ENCODE measurements around the gene PDE4D.

Gene PDE4D

GRCh38 chr5:59838989-59839388 is 54.5 kb downstream of the PDE4D start:
- no peak for DNase-seq (ENCODE audit: low read depth, low spot score)

GRCh38 chr5:59838067-59838466 is 55.5 kb downstream of the PDE4D start:
- no peak for DNase-seq (ENCODE audit: low read depth, low spot score)

- no peak for DNase-seq (ENCODE audit: low read depth, low spot score)
These were observed 56.5 kb downstream of the PDE4D start for GRCh38 chr5:59837071-59837470.

- no peak for DNase-seq (ENCODE audit: low read depth, low spot score)
These were observed 57.7 kb downstream of the PDE4D start for GRCh38 chr5:59835800-59836199.

- no peak for DNase-seq (ENCODE audit: low read depth, low spot score)
These were observed 60.1 kb downstream of the PDE4D start for GRCh38 chr5:59833448-59833847.

- DNase-seq (ENCODE audit: low read depth, low spot score) = no peak
These were observed 60.8 kb downstream of the PDE4D start for GRCh38 chr5:59832577-59833301.

GRCh38 chr5:59831326-59832010 is 62.1 kb downstream of the PDE4D start:
- no peak for DNase-seq (ENCODE audit: low read depth, low spot score)

GRCh38 chr5:59830536-59831200 is 62.9 kb downstream of the PDE4D start:
- no peak for DNase-seq (ENCODE audit: low read depth, low spot score)

GRCh38 chr5:59829922-59830321 is 63.6 kb downstream of the PDE4D start:
- DNase-seq (ENCODE audit: low read depth, low spot score) = no peak

- no peak for DNase-seq (ENCODE audit: low read depth, low spot score)
These were observed 64.1 kb downstream of the PDE4D start for GRCh38 chr5:59829386-59829785.

- no peak for DNase-seq (ENCODE audit: low read depth, low spot score)
These were observed 64.9 kb downstream of the PDE4D start for GRCh38 chr5:59828623-59829022.

GRCh38 chr5:59826996-59827395 is 66.5 kb downstream of the PDE4D start:
- DNase-seq (ENCODE audit: low read depth, low spot score) = no peak

GRCh38 chr5:59823420-59823819 is 70.1 kb downstream of the PDE4D start:
- DNase-seq (ENCODE audit: low read depth, low spot score) = no peak

- DNase-seq (ENCODE audit: low read depth, low spot score) = no peak
These were observed 73.7 kb downstream of the PDE4D start for GRCh38 chr5:59819806-59820205.

GRCh38 chr5:59817536-59817935 is 76.0 kb downstream of the PDE4D start:
- no peak for DNase-seq (ENCODE audit: low read depth, low spot score)

GRCh38 chr5:59816654-59817300 is 76.7 kb downstream of the PDE4D start:
- DNase-seq (ENCODE audit: low read depth, low spot score) = no peak

- no peak for DNase-seq (ENCODE audit: low read depth, low spot score)
These were observed 79.0 kb downstream of the PDE4D start for GRCh38 chr5:59814537-59814872.

GRCh38 chr5:59813761-59814536 is 79.6 kb downstream of the PDE4D start:
- peak; percentile 18 for DNase-seq (ENCODE audit: low read depth, low spot score)

- DNase-seq (ENCODE audit: low read depth, low spot score) = peak; percentile 47
These were observed 83.5 kb downstream of the PDE4D start for GRCh38 chr5:59810041-59810440.

- DNase-seq (ENCODE audit: low read depth, low spot score) = no peak
These were observed 85.7 kb downstream of the PDE4D start for GRCh38 chr5:59807806-59808205.

GRCh38 chr5:59800347-59800893 is 93.1 kb downstream of the PDE4D start:
- DNase-seq (ENCODE audit: low read depth, low spot score) = no peak
